Esophagus muscularis mucosa (tissue), 4 donors: Measurements from ENCODE around the gene DUS1L. TPM values are rescaled to one million over a fixed set of nuclear protein-coding genes. Genes with fewer than 3 reads are reported as not detected.

Experiments used
- DNase-seq: peaks from one replicate; pipeline ENCODE4 v3.0.0-alpha.2; 2017; ENCODE audit errors: extremely low spot score
- H3K27ac ChIP-seq, 4 donors: fragments of 200-600 bp; sonication (generic); replicated peaks in 1 of 4; 1 replicate in 3 of 4; 2 replicates in 1 of 4; pipeline ENCODE4 v1.5.1; 2016 to 2019; ENCODE audit warnings: mild to moderate bottlenecking in 1 of 4
- H3K27me3 ChIP-seq, 4 donors: fragments of 200-600 bp; sonication (generic); one replicate each; pipeline versions ENCODE4 v1.5.1 to v1.6.0; 2016 to 2019
- H3K36me3 ChIP-seq, 4 donors: fragments of 200-600 bp; sonication (generic); one replicate each; pipeline ENCODE4 v1.5.1; 2016 to 2019
- H3K4me1 ChIP-seq, 4 donors: fragments of 200-600 bp; sonication (generic); one replicate each; pipeline ENCODE4 v1.5.1; 2016 to 2019
- H3K4me3 ChIP-seq, 4 donors: fragments of 200-600 bp; sonication (generic); 1 replicate in 2 of 4; 2 replicates in 2 of 4; pipeline ENCODE4 v1.5.1; 2016 to 2019; ENCODE audit warnings: mild to moderate bottlenecking in 4 of 4, moderate library complexity in 1 of 4
- H3K9me3 ChIP-seq, 4 donors: fragments of 200-600 bp; sonication (generic); 1 replicate in 3 of 4; 2 replicates in 1 of 4; pipeline ENCODE4 v1.5.1; 2016 to 2019
- CTCF ChIP-seq, 3 experiments: fragments of 200-600 bp in 2 of 3; fragments of 450-650 bp in 1 of 3; sonication (generic) in 2 of 3; IDR thresholded peaks; one replicate each; pipeline ENCODE4 v1.5.1; 2017 to 2019; ENCODE audit warnings: antibody characterized with exemption in 3 of 3, mild to moderate bottlenecking in 2 of 3, moderate library complexity in 1 of 3
- EP300 ChIP-seq: sonication (generic); formaldehyde crosslinking; IDR thresholded peaks from one replicate; pipeline ENCODE4 v1.6.1; 2017; ENCODE audit warnings: antibody characterized with exemption
- POLR2A ChIP-seq: fragments of 450-650 bp; IDR thresholded peaks from one replicate; pipeline ENCODE4 v1.6.1; 2017; ENCODE audit warnings: antibody characterized with exemption, moderate library complexity, mild to moderate bottlenecking, low read depth
- POLR2AphosphoS5 ChIP-seq, 2 donors: sonication (generic); formaldehyde crosslinking; IDR thresholded peaks; one replicate each; pipeline ENCODE4 v1.6.1; 2017; ENCODE audit warnings: antibody characterized with exemption in 2 of 2
- WGBS: methylation state at CpG from one replicate; pipeline ENCODE4 v1.1.5; 2018; 5-methylcytosine and 5-hydroxymethylcytosine counted together
- intact Hi-C: fragments of 100-400 bp; cut with DNase I; formaldehyde crosslinking; loops from one replicate; pipeline ENCODE4 v1.15.1; 2023
- total RNA-seq, 4 donors: library from RNA; depleted of rRNA; stranded (reverse); fragments of >200 nt; gene quantifications; one replicate each; pipeline versions ENCODE4 v1.1.0 to v1.2.1, GENCODE V29; 2016

The DUS1L gene
- total RNA-seq, 4 donors from 2014 or later: 42.2 to 77.1 (median 52.6) TPM

GRCh38 chr17:82062984-82063368 is 2.6 kb downstream of the DUS1L start:
- intact Hi-C loops: no loop called here
- DNase-seq: no peak
- no peaks in the 10 kb centered on the region for H3K9me3 ChIP-seq
- peaks cover 25 to 33% (median 28%) of the 10 kb centered on the region in 4 donors for H3K4me1 ChIP-seq
- no peaks in the 10 kb centered on the region for H3K27me3 ChIP-seq
- TF ChIP-seq POLR2A: no peak
- no peak for TF ChIP-seq POLR2AphosphoS5 (IDR thresholded peaks at IDR 0.05)
- TF ChIP-seq EP300: no peak
- no peak for TF ChIP-seq CTCF (IDR thresholded peaks at IDR 0.05)
- no peak overlapping the region for H3K27ac ChIP-seq
- no peak overlapping the region for H3K4me3 ChIP-seq
- peaks cover 22 to 64% (median 61%) of the 10 kb centered on the region in 4 donors for H3K36me3 ChIP-seq
- WGBS: no CpG with 5 or more reads among the region's 9 CpGs

- Histone ChIP-seq H3K4me1 (peaks cover 25 to 33% (median 28%) of the 10 kb centered on the region in 4 donors), H3K27me3 (no peaks in the 10 kb centered on the region), H3K27ac (no peak overlapping the region), H3K36me3 (peaks cover 28 to 71% (median 68%) of the 10 kb centered on the region in 4 donors), H3K4me3 (no peak overlapping the region), H3K9me3 (no peaks in the 10 kb centered on the region)
- 86% methylated on average over 16 of the region's 24 CpGs for WGBS
- intact Hi-C loops: no loop called here
- TF ChIP-seq CTCF (IDR thresholded peaks at IDR 0.05) (no peak), EP300 (no peak), POLR2A (no peak), POLR2AphosphoS5 (IDR thresholded peaks at IDR 0.05) (no peak)
- DNase-seq: no peak
Measured at GRCh38 chr17:82062076-82062983, 3.3 kb downstream of the DUS1L start.

- intact Hi-C loops: no loop called here
- Histone ChIP-seq H3K4me1 (peaks cover 21 to 31% (median 25%) of the 10 kb centered on the region in 4 donors), H3K27me3 (no peaks in the 10 kb centered on the region), H3K4me3 (no peak overlapping the region), H3K36me3 (peaks cover 39 to 81% (median 78%) of the 10 kb centered on the region in 4 donors), H3K27ac (no peak overlapping the region), H3K9me3 (no peaks in the 10 kb centered on the region)
- 89% methylated on average over 16 of the region's 34 CpGs for WGBS
- DNase-seq: no peak
- TF ChIP-seq POLR2AphosphoS5 (IDR thresholded peaks at IDR 0.05) (no peak), POLR2A (no peak), EP300 (no peak), CTCF (IDR thresholded peaks at IDR 0.05) (no peak)
Measured at GRCh38 chr17:82061047-82061925, 4.3 kb downstream of the DUS1L start.

GRCh38 chr17:82060614-82061013 is 5.0 kb downstream of the DUS1L start:
- Histone ChIP-seq H3K27me3 (no peaks in the 10 kb centered on the region), H3K4me1 (peaks cover 15 to 25% (median 19%) of the 10 kb centered on the region in 4 donors), H3K27ac (no peak overlapping the region), H3K9me3 (no peaks in the 10 kb centered on the region), H3K36me3 (peaks cover 45 to 88% (median 85%) of the 10 kb centered on the region in 4 donors), H3K4me3 (no peak overlapping the region)
- no peak for DNase-seq
- TF ChIP-seq EP300: no peak
- TF ChIP-seq POLR2AphosphoS5 (IDR thresholded peaks at IDR 0.05): no peak
- no peak for TF ChIP-seq CTCF (IDR thresholded peaks at IDR 0.05)
- TF ChIP-seq POLR2A: no peak
- WGBS: 93% methylated on average over 4 of the region's 14 CpGs
- intact Hi-C loops: no loop called here
